Measurements from ENCODE around the gene PTPRA. TPM values are rescaled to one million over a fixed set of nuclear protein-coding genes. Genes with fewer than 3 reads are reported as not detected.

The PTPRA gene
- total RNA-seq, 1 donor from 2014 or later = 54.3 TPM

- DNase-seq (ENCODE audit: low spot score) = no peak
- Mint-ChIP-seq H3K4me1 (ENCODE audit: low read depth) (peaks cover 8% of the 10 kb centered on the region), H3K27me3 (ENCODE audit: low read depth) (peaks cover 2% of the 10 kb centered on the region), H3K36me3 (ENCODE audit: low read depth) (peaks cover 11% of the 10 kb centered on the region), H3K27ac (ENCODE audit: unreplicated experiment) (no peak overlapping the region), H3K9me3 (ENCODE audit: low read depth) (peaks cover 3% of the 10 kb centered on the region), H3K4me3 (ENCODE audit: unreplicated experiment) (no peak overlapping the region)
- TF ChIP-seq CTCF (IDR thresholded peaks at IDR 0.05) = no peak
These were observed 39.5 kb upstream of the PTPRA start for GRCh38 chr20:2833761-2834160.

- no peak for TF ChIP-seq CTCF (IDR thresholded peaks at IDR 0.05)
These were observed 38.7 kb upstream of the PTPRA start for GRCh38 chr20:2834401-2835110.

GRCh38 chr20:2835331-2835796 is 37.9 kb upstream of the PTPRA start:
- no peaks in the 10 kb centered on the region for H3K27me3 Mint-ChIP-seq (ENCODE audit: low read depth)
- H3K4me1 Mint-ChIP-seq (ENCODE audit: low read depth) = peaks cover 15% of the 10 kb centered on the region
- H3K9me3 Mint-ChIP-seq (ENCODE audit: low read depth) = peaks cover 3% of the 10 kb centered on the region
- H3K27ac Mint-ChIP-seq (ENCODE audit: unreplicated experiment) = no peak overlapping the region
- peaks cover 11% of the 10 kb centered on the region for H3K36me3 Mint-ChIP-seq (ENCODE audit: low read depth)
- DNase-seq (ENCODE audit: low spot score) = no peak
- no peak for TF ChIP-seq CTCF (IDR thresholded peaks at IDR 0.05)
- no peak overlapping the region for H3K4me3 Mint-ChIP-seq (ENCODE audit: unreplicated experiment)

More at GRCh38 chr20:2834401-2835110, 38.7 kb upstream of the PTPRA start:
- Mint-ChIP-seq H3K27ac (ENCODE audit: unreplicated experiment) (no peak overlapping the region), H3K4me1 (ENCODE audit: low read depth) (peaks cover 13% of the 10 kb centered on the region), H3K27me3 (ENCODE audit: low read depth) (no peaks in the 10 kb centered on the region), H3K9me3 (ENCODE audit: low read depth) (peaks cover 3% of the 10 kb centered on the region), H3K36me3 (ENCODE audit: low read depth) (peaks cover 11% of the 10 kb centered on the region), H3K4me3 (ENCODE audit: unreplicated experiment) (no peak overlapping the region)
- no peak for DNase-seq (ENCODE audit: low spot score)

- Mint-ChIP-seq H3K36me3 (ENCODE audit: low read depth) (peaks cover 11% of the 10 kb centered on the region), H3K27me3 (ENCODE audit: low read depth) (no peaks in the 10 kb centered on the region), H3K4me1 (ENCODE audit: low read depth) (peaks cover 15% of the 10 kb centered on the region), H3K4me3 (ENCODE audit: unreplicated experiment) (no peak overlapping the region), H3K9me3 (ENCODE audit: low read depth) (peaks cover 3% of the 10 kb centered on the region), H3K27ac (ENCODE audit: unreplicated experiment) (no peak overlapping the region)
- TF ChIP-seq CTCF (IDR thresholded peaks at IDR 0.05) = no peak
- no peak for DNase-seq (ENCODE audit: low spot score)
These were observed 37.2 kb upstream of the PTPRA start for GRCh38 chr20:2836035-2836434.

- H3K4me3 Mint-ChIP-seq (ENCODE audit: unreplicated experiment) = no peak overlapping the region
- no peaks in the 10 kb centered on the region for H3K27me3 Mint-ChIP-seq (ENCODE audit: low read depth)
- H3K4me1 Mint-ChIP-seq (ENCODE audit: low read depth) = peaks cover 13% of the 10 kb centered on the region
- peaks cover 11% of the 10 kb centered on the region for H3K36me3 Mint-ChIP-seq (ENCODE audit: low read depth)
- DNase-seq (ENCODE audit: low spot score) = no peak
- no peaks in the 10 kb centered on the region for H3K9me3 Mint-ChIP-seq (ENCODE audit: low read depth)
- no peak for TF ChIP-seq CTCF (IDR thresholded peaks at IDR 0.05)
- H3K27ac Mint-ChIP-seq (ENCODE audit: unreplicated experiment) = no peak overlapping the region
These were observed 35.9 kb upstream of the PTPRA start for GRCh38 chr20:2837221-2837960.
